HEK293 (cell line): Measurements from ENCODE around the gene FSTL4.

Experiments
- CTCF ChIA-PET: fragments of 350-600 bp; formaldehyde crosslinking; extraction: SDS; loops from one replicate; lab custom pipeline; 2021; ENCODE audit warnings: antibody characterized with exemption; lab: Yijun Ruan, JAX
- POLR2A ChIA-PET: fragments of 300-600 bp; formaldehyde crosslinking; extraction: SDS; loops from one replicate; lab custom pipeline; 2020; ENCODE audit warnings: antibody characterized with exemption, inconsistent platforms; lab: Yijun Ruan, JAX
- H3K27ac ChIP-seq: fragments of 200-500 bp; sonication (Bioruptor generic); 2 replicates; pipeline ENCODE4 v1.5.1; 2014; ENCODE audit warnings: low read depth, low read length, control low read depth, inconsistent platforms; ENCODE audit errors: extremely low read depth
- H3K36me3 ChIP-seq, 2 experiments: fragments of 200-500 bp in 1 of 2; sonication (Bioruptor generic) in 1 of 2; 1 replicate in 1 of 2; 2 replicates in 1 of 2; pipeline ENCODE4 v1.5.1; 2014 to 2017; ENCODE audit warnings: inconsistent platforms in 2 of 2, low read length in 2 of 2; ENCODE audit not compliant: control insufficient read depth in 2 of 2, insufficient read depth in 1 of 2
- H3K4me1 ChIP-seq: fragments of 200-500 bp; sonication (Bioruptor generic); 2 replicates; pipeline ENCODE4 v1.5.1; 2014; ENCODE audit warnings: mild to moderate bottlenecking, low read length, inconsistent platforms; ENCODE audit not compliant: control insufficient read depth, insufficient read depth
- H3K4me3 ChIP-seq: 2 replicates; pipeline ENCODE4 v1.5.1; 2011; ENCODE audit warnings: low read depth, mild to moderate bottlenecking, control low read depth, low read length, moderate library complexity
- H3K9me3 ChIP-seq: fragments of 200-500 bp; sonication (Bioruptor generic); 2 replicates; pipeline ENCODE4 v1.5.1; 2014; ENCODE audit warnings: low read depth, low read length, inconsistent platforms; ENCODE audit not compliant: control insufficient read depth, insufficient read depth
- HOXD13 ChIP-seq: sonication (generic); formaldehyde crosslinking; IDR thresholded peaks from 2 replicates; pipeline ENCODE4 v1.8.0; 2022; ENCODE audit warnings: missing genetic modification reagents, borderline replicate concordance
- KLF9 ChIP-seq: fragments of 450-650 bp; formaldehyde crosslinking; IDR thresholded peaks from 2 replicates; pipeline ENCODE4 v1.5.1; 2016; ENCODE audit warnings: missing biosample characterization, missing genetic modification characterization, low read depth
- MYNN ChIP-seq: fragments of 450-650 bp; formaldehyde crosslinking; IDR thresholded peaks from 2 replicates; pipeline ENCODE4 v1.5.1; 2016; ENCODE audit warnings: missing biosample characterization, missing genetic modification characterization, borderline replicate concordance
- SCRT2 ChIP-seq: fragments of 450-650 bp; formaldehyde crosslinking; IDR thresholded peaks from 2 replicates; pipeline ENCODE4 v1.5.1; 2016; ENCODE audit warnings: missing biosample characterization, missing genetic modification characterization
- ZBTB8A ChIP-seq: fragments of 450-650 bp; formaldehyde crosslinking; IDR thresholded peaks from 2 replicates; pipeline ENCODE4 v1.5.1; 2016; ENCODE audit warnings: missing biosample characterization, missing genetic modification characterization
- ZEB2 ChIP-seq: fragments of 450-650 bp; formaldehyde crosslinking; IDR thresholded peaks from 2 replicates; pipeline ENCODE4 v1.5.1; 2016; ENCODE audit warnings: missing biosample characterization, missing genetic modification characterization
- ZIC2 ChIP-seq: fragments of 450-650 bp; formaldehyde crosslinking; IDR thresholded peaks from 2 replicates; pipeline ENCODE4 v1.5.1; 2016; ENCODE audit warnings: missing biosample characterization, missing genetic modification characterization
- ZNF112 ChIP-seq: fragments of 450-650 bp; formaldehyde crosslinking; IDR thresholded peaks from 2 replicates; pipeline ENCODE4 v1.5.0; 2017; ENCODE audit warnings: missing biosample characterization, missing genetic modification characterization
- ZNF132 ChIP-seq: fragments of 450-650 bp; formaldehyde crosslinking; IDR thresholded peaks from 2 replicates; pipeline ENCODE4 v1.5.1; 2017; ENCODE audit warnings: missing biosample characterization, missing genetic modification characterization, borderline replicate concordance
- ZNF202 ChIP-seq: fragments of 450-650 bp; formaldehyde crosslinking; IDR thresholded peaks from 2 replicates; pipeline ENCODE4 v1.5.1; 2016; ENCODE audit warnings: missing biosample characterization, missing genetic modification characterization, borderline replicate concordance
- ZNF211 ChIP-seq: fragments of 450-650 bp; formaldehyde crosslinking; IDR thresholded peaks from 2 replicates; pipeline ENCODE4 v1.5.1; 2016; ENCODE audit warnings: low read depth, missing biosample characterization, missing genetic modification characterization
- ZNF274 ChIP-seq, 2 experiments: fragments of 200-500 bp in 1 of 2; fragments of 450-650 bp in 1 of 2; sonication (Bioruptor generic) in 1 of 2; formaldehyde crosslinking in 1 of 2; IDR thresholded peaks; 2 replicates each; pipeline versions ENCODE4 v1.5.1 to v1.6.1; 2014 to 2016; ENCODE audit warnings: borderline replicate concordance in 1 of 2, inconsistent platforms in 1 of 2, low read length in 1 of 2, missing biosample characterization in 1 of 2, missing genetic modification characterization in 1 of 2
- ZNF37A ChIP-seq: fragments of 450-650 bp; IDR thresholded peaks from 2 replicates; pipeline ENCODE4 v1.5.1; 2018; ENCODE audit warnings: missing biosample characterization, missing genetic modification characterization
- ZNF560 ChIP-seq: fragments of 450-650 bp; formaldehyde crosslinking; IDR thresholded peaks from 2 replicates; pipeline ENCODE4 v1.5.1; 2017; ENCODE audit warnings: missing biosample characterization, missing genetic modification characterization, borderline replicate concordance
- ZNF792 ChIP-seq: fragments of 450-650 bp; formaldehyde crosslinking; IDR thresholded peaks from 2 replicates; pipeline ENCODE4 v1.5.1; 2016; ENCODE audit warnings: missing biosample characterization, missing genetic modification characterization
- ZXDB ChIP-seq: fragments of 450-650 bp; formaldehyde crosslinking; IDR thresholded peaks from 2 replicates; pipeline ENCODE4 v1.5.1; 2016; ENCODE audit warnings: missing biosample characterization, missing genetic modification characterization
- TF ChIP-seq, protein P1 (sequence below): fragments of 450-650 bp; IDR thresholded peaks from 2 replicates; pipeline ENCODE4 v1.5.1; 2018; ENCODE audit warnings: missing biosample characterization, mild to moderate bottlenecking, missing genetic modification characterization
- TF ChIP-seq, protein P2 (sequence below): fragments of 450-650 bp; formaldehyde crosslinking; IDR thresholded peaks from 2 replicates; pipeline ENCODE4 v1.5.1; 2016; ENCODE audit warnings: missing biosample characterization, missing genetic modification characterization, borderline replicate concordance
- TF ChIP-seq, protein P3 (sequence below): fragments of 450-650 bp; formaldehyde crosslinking; IDR thresholded peaks from 2 replicates; pipeline ENCODE4 v1.5.1; 2016; ENCODE audit warnings: missing biosample characterization, missing genetic modification characterization, low read depth
- TF ChIP-seq, protein P4 (sequence below): fragments of 450-650 bp; formaldehyde crosslinking; IDR thresholded peaks from 2 replicates; pipeline ENCODE4 v1.5.1; 2017; ENCODE audit warnings: missing biosample characterization, mild to moderate bottlenecking, missing genetic modification characterization, moderate library complexity
- TF ChIP-seq, protein P5 (sequence below): fragments of 450-650 bp; formaldehyde crosslinking; IDR thresholded peaks from 2 replicates; pipeline ENCODE4 v1.5.1; 2017; ENCODE audit warnings: missing biosample characterization, missing genetic modification characterization
- TF ChIP-seq, protein P6 (sequence below): fragments of 450-650 bp; formaldehyde crosslinking; IDR thresholded peaks from 2 replicates; pipeline ENCODE4 v1.5.1; 2016; ENCODE audit warnings: missing biosample characterization, missing genetic modification characterization

The FSTL4 gene

DNA sequence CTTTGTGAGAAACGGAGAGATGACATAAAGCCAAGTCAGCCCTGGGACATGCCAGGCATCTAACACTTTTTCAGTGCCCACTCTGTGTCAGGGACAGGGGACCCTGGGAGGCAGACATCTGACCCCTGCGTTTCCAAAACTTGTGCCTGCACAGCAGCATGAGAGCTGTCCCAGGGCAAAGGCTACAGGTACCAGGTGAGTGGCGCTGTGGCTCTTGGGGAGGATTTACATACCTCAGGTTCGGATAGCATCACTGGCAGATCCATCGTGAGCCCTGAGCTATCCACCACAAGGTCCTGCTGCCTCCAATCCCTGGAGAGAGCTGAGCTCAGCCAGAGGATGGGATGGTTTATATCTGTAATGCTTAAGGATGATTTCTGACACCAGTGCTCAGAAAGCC lies 52.4 kb downstream of the FSTL4 start:
- TF ChIP-seq, protein P1, sequence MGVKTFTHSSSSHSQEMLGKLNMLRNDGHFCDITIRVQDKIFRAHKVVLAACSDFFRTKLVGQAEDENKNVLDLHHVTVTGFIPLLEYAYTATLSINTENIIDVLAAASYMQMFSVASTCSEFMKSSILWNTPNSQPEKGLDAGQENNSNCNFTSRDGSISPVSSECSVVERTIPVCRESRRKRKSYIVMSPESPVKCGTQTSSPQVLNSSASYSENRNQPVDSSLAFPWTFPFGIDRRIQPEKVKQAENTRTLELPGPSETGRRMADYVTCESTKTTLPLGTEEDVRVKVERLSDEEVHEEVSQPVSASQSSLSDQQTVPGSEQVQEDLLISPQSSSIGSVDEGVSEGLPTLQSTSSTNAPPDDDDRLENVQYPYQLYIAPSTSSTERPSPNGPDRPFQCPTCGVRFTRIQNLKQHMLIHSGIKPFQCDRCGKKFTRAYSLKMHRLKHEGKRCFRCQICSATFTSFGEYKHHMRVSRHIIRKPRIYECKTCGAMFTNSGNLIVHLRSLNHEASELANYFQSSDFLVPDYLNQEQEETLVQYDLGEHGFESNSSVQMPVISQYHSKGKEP (tag by site-specific recombination) = no peak
- TF ChIP-seq, protein P2, sequence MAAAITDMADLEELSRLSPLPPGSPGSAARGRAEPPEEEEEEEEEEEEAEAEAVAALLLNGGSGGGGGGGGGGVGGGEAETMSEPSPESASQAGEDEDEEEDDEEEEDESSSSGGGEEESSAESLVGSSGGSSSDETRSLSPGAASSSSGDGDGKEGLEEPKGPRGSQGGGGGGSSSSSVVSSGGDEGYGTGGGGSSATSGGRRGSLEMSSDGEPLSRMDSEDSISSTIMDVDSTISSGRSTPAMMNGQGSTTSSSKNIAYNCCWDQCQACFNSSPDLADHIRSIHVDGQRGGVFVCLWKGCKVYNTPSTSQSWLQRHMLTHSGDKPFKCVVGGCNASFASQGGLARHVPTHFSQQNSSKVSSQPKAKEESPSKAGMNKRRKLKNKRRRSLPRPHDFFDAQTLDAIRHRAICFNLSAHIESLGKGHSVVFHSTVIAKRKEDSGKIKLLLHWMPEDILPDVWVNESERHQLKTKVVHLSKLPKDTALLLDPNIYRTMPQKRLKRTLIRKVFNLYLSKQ (tag by site-specific recombination) = no peak
- TF ChIP-seq, protein P3, sequence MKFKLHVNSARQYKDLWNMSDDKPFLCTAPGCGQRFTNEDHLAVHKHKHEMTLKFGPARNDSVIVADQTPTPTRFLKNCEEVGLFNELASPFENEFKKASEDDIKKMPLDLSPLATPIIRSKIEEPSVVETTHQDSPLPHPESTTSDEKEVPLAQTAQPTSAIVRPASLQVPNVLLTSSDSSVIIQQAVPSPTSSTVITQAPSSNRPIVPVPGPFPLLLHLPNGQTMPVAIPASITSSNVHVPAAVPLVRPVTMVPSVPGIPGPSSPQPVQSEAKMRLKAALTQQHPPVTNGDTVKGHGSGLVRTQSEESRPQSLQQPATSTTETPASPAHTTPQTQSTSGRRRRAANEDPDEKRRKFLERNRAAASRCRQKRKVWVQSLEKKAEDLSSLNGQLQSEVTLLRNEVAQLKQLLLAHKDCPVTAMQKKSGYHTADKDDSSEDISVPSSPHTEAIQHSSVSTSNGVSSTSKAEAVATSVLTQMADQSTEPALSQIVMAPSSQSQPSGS (tag by site-specific recombination) = no peak
- TF ChIP-seq ZNF132 (tag by site-specific recombination) (no peak), ZNF211 (no peak), ZNF274 (IDR thresholded peaks at IDR 0.05; ENCODE audit: low read length) (no peak), ZNF274 (tag by site-specific recombination; IDR thresholded peaks at IDR 0.05; ENCODE audit: borderline replicate concordance) (no peak), ZNF112 (no peak)
- TF ChIP-seq, protein P4, sequence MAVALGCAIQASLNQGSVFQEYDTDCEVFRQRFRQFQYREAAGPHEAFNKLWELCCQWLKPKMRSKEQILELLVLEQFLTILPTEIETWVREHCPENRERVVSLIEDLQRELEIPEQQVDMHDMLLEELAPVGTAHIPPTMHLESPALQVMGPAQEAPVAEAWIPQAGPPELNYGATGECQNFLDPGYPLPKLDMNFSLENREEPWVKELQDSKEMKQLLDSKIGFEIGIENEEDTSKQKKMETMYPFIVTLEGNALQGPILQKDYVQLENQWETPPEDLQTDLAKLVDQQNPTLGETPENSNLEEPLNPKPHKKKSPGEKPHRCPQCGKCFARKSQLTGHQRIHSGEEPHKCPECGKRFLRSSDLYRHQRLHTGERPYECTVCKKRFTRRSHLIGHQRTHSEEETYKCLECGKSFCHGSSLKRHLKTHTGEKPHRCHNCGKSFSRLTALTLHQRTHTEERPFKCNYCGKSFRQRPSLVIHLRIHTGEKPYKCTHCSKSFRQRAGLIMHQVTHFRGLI (tag by site-specific recombination) = no peak
- CTCF ChIA-PET = interaction anchor here (1.3 kb wide), 1 partner anchor 8 kb away, joined by 5 read pairs; no protein-coding TSS in a partner anchor
- H3K36me3 ChIP-seq = no peaks in the 10 kb centered on the region

DNA sequence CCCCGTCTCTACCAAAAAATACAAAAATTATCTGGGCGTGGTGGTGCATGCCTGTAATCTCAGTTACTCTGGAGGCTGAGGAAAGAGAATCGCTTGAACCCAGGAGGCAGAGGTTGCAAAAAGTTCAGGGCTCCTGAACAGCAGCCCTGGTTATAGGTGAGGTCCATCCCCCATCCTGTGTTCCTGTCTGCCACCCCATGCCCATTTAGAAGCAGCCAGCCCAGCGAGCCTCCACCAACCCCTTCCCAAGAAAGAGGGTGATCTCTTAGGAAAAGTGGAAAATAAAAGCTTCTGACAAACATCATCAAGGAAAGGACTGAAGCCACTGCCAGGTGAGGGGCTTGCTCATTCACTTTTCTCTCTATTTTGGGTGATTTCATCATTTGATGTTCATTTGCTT lies 55.8 kb downstream of the FSTL4 start:
- Histone ChIP-seq H3K9me3 (no peaks in the 10 kb centered on the region), H3K36me3 (no peaks in the 10 kb centered on the region), H3K4me3 (no peak overlapping the region), H3K27ac (no peak overlapping the region), H3K4me1 (no peaks in the 10 kb centered on the region)
- POLR2A ChIA-PET = no interaction called here
- CTCF ChIA-PET = no interaction called here
- no peak for TF ChIP-seq ZBTB8A
- TF ChIP-seq, protein P5, sequence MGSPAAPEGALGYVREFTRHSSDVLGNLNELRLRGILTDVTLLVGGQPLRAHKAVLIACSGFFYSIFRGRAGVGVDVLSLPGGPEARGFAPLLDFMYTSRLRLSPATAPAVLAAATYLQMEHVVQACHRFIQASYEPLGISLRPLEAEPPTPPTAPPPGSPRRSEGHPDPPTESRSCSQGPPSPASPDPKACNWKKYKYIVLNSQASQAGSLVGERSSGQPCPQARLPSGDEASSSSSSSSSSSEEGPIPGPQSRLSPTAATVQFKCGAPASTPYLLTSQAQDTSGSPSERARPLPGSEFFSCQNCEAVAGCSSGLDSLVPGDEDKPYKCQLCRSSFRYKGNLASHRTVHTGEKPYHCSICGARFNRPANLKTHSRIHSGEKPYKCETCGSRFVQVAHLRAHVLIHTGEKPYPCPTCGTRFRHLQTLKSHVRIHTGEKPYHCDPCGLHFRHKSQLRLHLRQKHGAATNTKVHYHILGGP = no peak
- TF ChIP-seq ZNF792 (tag by site-specific recombination) = no peak
- TF ChIP-seq KLF9 (tag by site-specific recombination) = no peak
- no peak for TF ChIP-seq ZEB2 (tag by site-specific recombination)

More for the DNA sequence above, 52.4 kb downstream of the FSTL4 start:
- Histone ChIP-seq H3K27ac (no peak overlapping the region), H3K4me3 (no peak overlapping the region), H3K9me3 (no peaks in the 10 kb centered on the region), H3K4me1 (no peaks in the 10 kb centered on the region)
- POLR2A ChIA-PET = no interaction called here

DNA sequence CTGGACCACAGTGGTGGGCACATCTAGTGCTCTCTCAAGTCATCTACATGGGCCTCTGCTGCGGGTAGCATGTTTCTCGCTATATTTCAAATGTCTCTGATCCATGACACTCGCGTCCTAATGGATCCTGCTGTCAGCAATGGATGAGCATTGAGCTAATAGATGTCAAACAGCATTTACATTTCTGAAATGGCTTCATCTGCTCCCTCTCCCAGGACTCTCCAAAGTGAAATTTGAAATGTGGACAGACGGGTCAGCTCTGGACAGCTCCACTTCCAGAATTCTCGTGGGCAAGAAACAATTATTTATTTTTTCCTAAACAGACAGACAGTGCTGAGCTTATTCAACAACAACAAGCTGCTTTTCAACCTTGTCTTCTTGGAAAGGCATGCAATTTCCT lies 58.1 kb downstream of the FSTL4 start:
- ChIA-PET POLR2A (no interaction called here), CTCF (interaction anchor here (0.6 to 2.3 kb wide), 6 partner anchors 15 to 1512 kb away, joined by 3 to 12 read pairs (median 3); no protein-coding TSS in a partner anchor)
- H3K9me3 ChIP-seq = no peaks in the 10 kb centered on the region
- no peak overlapping the region for H3K4me3 ChIP-seq
- no peaks in the 10 kb centered on the region for H3K4me1 ChIP-seq
- no peaks in the 10 kb centered on the region for H3K36me3 ChIP-seq
- no peak overlapping the region for H3K27ac ChIP-seq
- TF ChIP-seq, protein P6, sequence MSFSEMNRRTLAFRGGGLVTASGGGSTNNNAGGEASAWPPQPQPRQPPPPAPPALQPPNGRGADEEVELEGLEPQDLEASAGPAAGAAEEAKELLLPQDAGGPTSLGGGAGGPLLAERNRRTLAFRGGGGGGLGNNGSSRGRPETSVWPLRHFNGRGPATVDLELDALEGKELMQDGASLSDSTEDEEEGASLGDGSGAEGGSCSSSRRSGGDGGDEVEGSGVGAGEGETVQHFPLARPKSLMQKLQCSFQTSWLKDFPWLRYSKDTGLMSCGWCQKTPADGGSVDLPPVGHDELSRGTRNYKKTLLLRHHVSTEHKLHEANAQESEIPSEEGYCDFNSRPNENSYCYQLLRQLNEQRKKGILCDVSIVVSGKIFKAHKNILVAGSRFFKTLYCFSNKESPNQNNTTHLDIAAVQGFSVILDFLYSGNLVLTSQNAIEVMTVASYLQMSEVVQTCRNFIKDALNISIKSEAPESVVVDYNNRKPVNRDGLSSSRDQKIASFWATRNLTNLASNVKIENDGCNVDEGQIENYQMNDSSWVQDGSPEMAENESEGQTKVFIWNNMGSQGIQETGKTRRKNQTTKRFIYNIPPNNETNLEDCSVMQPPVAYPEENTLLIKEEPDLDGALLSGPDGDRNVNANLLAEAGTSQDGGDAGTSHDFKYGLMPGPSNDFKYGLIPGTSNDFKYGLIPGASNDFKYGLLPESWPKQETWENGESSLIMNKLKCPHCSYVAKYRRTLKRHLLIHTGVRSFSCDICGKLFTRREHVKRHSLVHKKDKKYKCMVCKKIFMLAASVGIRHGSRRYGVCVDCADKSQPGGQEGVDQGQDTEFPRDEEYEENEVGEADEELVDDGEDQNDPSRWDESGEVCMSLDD = no peak
- TF ChIP-seq ZNF37A = no peak
- TF ChIP-seq ZNF202 = no peak
- no peak for TF ChIP-seq HOXD13
- TF ChIP-seq ZNF560 (tag by site-specific recombination) = no peak
- no peak for TF ChIP-seq MYNN (tag by site-specific recombination)
- TF ChIP-seq ZIC2 (tag by site-specific recombination) = no peak
- TF ChIP-seq ZXDB (tag by site-specific recombination) = no peak
- TF ChIP-seq SCRT2 (tag by site-specific recombination) = no peak
